ENCODE results near the gene GTPBP3. TPM values are rescaled to one million over a fixed set of nuclear protein-coding genes. Genes with fewer than 3 reads are reported as not detected.

GTPBP3 gene
- total RNA-seq, 1 donor from 2014 or later: 45.0 TPM

- Mint-ChIP-seq H3K27ac (peak overlapping the region; percentile 66), H3K4me3 (peak overlapping the region; percentile 75), H3K36me3 (peaks cover 5% of the 10 kb centered on the region), H3K9me3 (no peaks in the 10 kb centered on the region), H3K4me1 (peaks cover 25% of the 10 kb centered on the region), H3K27me3 (ENCODE audit: low read depth) (no peaks in the 10 kb centered on the region)
- DNase-seq (ENCODE audit: low spot score in 2 of 2, unreplicated experiment in 2 of 2): peak in 1 of 2 experiments; percentile 49
- TF ChIP-seq, protein P1, sequence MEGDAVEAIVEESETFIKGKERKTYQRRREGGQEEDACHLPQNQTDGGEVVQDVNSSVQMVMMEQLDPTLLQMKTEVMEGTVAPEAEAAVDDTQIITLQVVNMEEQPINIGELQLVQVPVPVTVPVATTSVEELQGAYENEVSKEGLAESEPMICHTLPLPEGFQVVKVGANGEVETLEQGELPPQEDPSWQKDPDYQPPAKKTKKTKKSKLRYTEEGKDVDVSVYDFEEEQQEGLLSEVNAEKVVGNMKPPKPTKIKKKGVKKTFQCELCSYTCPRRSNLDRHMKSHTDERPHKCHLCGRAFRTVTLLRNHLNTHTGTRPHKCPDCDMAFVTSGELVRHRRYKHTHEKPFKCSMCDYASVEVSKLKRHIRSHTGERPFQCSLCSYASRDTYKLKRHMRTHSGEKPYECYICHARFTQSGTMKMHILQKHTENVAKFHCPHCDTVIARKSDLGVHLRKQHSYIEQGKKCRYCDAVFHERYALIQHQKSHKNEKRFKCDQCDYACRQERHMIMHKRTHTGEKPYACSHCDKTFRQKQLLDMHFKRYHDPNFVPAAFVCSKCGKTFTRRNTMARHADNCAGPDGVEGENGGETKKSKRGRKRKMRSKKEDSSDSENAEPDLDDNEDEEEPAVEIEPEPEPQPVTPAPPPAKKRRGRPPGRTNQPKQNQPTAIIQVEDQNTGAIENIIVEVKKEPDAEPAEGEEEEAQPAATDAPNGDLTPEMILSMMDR (IDR thresholded peaks at IDR 0.05; ENCODE audit: unreplicated experiment): no peak
Measured at GRCh38 chr19:17302391-17303166, 34.8 kb upstream of the GTPBP3 start.

DNA sequence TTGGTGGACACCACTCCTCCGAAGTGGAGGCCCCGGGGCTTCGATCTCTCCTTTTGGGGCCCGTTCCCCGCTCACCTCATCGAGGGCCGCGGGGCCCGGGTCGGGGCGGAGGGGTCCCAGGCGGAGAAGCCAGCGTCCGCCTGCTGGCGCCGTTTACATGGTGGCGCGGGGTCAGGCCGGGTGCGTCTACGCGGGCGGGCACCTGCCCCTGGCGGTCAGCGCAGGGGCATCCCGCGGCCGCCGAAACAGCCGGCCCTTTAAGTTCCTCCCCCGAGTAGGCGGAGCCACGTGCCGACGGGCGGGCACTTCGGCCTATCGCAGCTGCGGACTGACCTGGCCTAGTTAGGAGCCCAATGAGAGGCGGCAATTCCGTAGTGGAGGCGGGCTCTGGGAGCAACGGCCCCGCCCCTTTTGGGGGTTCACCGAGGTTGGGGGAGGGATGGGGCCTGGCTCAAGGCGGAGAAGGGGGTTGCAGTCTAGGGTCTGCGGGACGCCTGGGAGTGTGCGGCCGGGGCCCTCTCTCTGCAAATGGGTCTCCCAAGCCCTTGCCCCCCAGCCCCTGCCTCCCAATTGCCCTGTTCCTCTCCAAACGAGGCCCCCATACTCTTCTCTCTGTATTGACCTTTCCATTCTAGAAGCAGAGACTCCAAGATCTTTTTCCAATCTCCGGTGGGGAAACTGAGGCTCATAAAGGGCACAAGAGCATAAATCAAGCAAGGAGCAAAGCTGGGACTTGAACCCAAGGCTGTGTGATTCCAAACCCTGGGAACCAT, 34.0 kb upstream of the GTPBP3 start, which contains the start of gene ABHD8:
Gene ABHD8 (minus strand): TSS at position 259 of the 773 bp plus-strand sequence. CDS start 1,809 bp downstream, outside the sequence.
- Mint-ChIP-seq H3K4me1 (peaks cover 30% of the 10 kb centered on the region), H3K36me3 (peaks cover 1% of the 10 kb centered on the region), H3K27ac (peak within 1 kb of the TSS; percentile 66), H3K27me3 (ENCODE audit: low read depth) (no peaks in the 10 kb centered on the region), H3K9me3 (no peaks in the 10 kb centered on the region), H3K4me3 (peak within 1 kb of the TSS; percentile 75)
- TF ChIP-seq, protein P1 (IDR thresholded peaks at IDR 0.05; ENCODE audit: unreplicated experiment): peak; percentile 56
- DNase-seq (ENCODE audit: low spot score in 2 of 2, unreplicated experiment in 2 of 2): peak; percentile 89 to 97

GRCh38 chr19:17303940-17304267, 33.4 kb upstream of the GTPBP3 start:
- Mint-ChIP-seq H3K9me3 (no peaks in the 10 kb centered on the region), H3K36me3 (no peaks in the 10 kb centered on the region), H3K4me3 (peak overlapping the region; percentile 75), H3K27me3 (ENCODE audit: low read depth) (no peaks in the 10 kb centered on the region), H3K4me1 (peaks cover 30% of the 10 kb centered on the region), H3K27ac (peak overlapping the region; percentile 53)
- TF ChIP-seq, protein P1 (IDR thresholded peaks at IDR 0.05; ENCODE audit: unreplicated experiment): no peak
- DNase-seq (ENCODE audit: low spot score in 2 of 2, unreplicated experiment in 2 of 2): no peak

GRCh38 chr19:17304386-17305215, 32.8 kb upstream of the GTPBP3 start:
- Mint-ChIP-seq H3K36me3 (no peaks in the 10 kb centered on the region), H3K27ac (peak overlapping the region; percentile 81), H3K9me3 (no peaks in the 10 kb centered on the region), H3K4me3 (peak overlapping the region; percentile 90), H3K4me1 (peaks cover 36% of the 10 kb centered on the region), H3K27me3 (ENCODE audit: low read depth) (no peaks in the 10 kb centered on the region)
- DNase-seq (ENCODE audit: low spot score in 2 of 2, unreplicated experiment in 2 of 2): no peak
- TF ChIP-seq, protein P1 (IDR thresholded peaks at IDR 0.05; ENCODE audit: unreplicated experiment): no peak

- TF ChIP-seq, protein P1 (IDR thresholded peaks at IDR 0.05; ENCODE audit: unreplicated experiment): no peak
- Mint-ChIP-seq H3K27ac (peak overlapping the region; percentile 95), H3K36me3 (no peaks in the 10 kb centered on the region), H3K9me3 (no peaks in the 10 kb centered on the region), H3K4me3 (peak overlapping the region; percentile 90), H3K27me3 (ENCODE audit: low read depth) (no peaks in the 10 kb centered on the region), H3K4me1 (peaks cover 38% of the 10 kb centered on the region)
- DNase-seq (ENCODE audit: low spot score in 2 of 2, unreplicated experiment in 2 of 2): no peak
Measured at GRCh38 chr19:17305216-17305516, 32.2 kb upstream of the GTPBP3 start.

All from mesothelial cell of epicardium (in vitro differentiated cells).